ENCODE data around the gene EVA1C.

EVA1C gene

DNA sequence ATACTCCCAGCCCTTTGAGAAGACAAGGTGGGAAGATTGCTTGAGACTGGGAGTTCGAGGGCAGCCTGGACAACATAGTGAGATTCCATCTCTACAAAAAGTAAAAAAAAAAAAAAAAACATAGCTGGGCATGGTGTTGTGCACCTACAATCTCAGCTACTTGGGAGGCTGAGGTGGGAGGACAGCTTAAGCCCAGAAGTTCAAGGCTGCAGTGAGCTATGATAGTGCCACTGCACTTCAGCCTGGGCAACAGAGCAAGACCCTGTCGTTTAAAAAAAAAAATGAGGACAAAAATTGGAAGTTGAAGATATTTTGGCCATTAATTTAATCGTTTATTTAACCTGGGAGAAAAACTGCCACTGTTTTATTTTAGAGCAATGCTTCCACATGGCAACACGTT, 20.8 kb upstream of the EVA1C start:
- DNase-seq: no peak

DNA sequence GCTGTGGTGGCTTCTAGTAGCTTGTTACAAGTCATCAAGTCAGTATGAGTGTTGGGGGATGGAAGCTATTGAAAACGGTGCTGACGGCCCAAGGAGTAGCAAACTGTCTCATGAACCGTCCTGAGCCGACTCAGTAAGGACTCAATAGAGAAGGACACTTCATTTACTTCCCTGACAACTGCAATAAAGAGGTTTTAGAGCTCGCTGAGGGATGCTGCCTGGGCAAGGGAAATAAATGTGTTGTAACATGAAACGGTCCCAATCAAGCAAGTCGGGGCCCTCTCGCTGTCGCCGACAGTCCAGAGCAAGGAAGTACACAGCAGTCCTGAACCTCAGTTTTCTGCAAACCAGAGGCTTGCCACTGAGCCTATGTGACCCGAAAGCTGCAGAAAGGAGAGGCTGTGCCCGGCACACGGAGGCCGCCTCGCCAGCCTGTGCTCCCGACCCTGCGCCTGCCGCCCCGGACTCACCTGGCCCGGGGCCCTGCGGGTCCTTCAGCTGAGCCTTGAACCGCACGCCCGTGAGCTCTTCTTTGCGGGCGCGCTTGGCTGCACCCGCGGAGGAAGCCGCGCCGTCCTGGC, 20.1 kb upstream of the EVA1C start:
- DNase-seq: no peak

DNA sequence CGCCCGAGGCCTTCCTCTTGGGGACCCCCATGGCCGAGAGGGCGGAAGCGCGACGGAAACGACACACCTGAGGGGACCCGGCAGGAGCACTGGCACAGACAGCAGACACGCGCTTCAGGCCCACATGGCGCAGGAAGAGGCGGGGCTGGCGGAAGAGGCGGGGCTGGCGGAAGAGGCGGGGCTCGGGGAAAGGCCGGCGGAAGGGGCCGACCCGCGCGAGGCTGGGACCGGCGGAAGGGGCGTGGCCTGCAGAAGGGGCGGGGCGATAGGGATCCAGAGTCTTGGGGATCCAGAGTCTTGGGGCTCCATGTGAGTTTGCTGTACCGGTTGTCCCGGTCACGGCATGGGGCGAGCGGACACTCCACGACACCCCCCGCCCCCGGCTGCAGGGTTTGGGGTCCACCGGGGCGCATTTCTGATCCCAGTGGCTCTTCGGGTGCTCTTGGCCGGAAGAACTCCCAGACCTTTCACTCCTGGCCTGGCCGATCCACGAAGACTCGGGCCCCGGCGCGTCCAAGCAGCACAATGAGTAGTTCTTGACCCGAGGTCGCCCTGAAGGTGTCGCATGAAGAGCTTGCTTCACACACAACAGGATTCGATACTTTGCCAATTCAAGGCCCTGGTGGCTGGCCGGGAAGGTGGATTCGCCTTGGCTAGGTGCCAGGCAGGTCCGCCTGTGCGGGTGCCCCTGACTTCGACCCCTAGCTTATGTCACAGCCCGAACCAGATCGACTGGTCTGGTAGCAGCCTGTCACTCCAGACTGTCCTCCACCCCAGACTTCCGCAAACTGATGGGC, 19.4 kb upstream of the EVA1C start, which contains the start of gene URB1:
URB1 (minus strand) TSS at position 133 of the 797 bp plus-strand sequence; CDS start at position 31, 102 bp downstream.
- peak; percentile 91 for DNase-seq

DNA sequence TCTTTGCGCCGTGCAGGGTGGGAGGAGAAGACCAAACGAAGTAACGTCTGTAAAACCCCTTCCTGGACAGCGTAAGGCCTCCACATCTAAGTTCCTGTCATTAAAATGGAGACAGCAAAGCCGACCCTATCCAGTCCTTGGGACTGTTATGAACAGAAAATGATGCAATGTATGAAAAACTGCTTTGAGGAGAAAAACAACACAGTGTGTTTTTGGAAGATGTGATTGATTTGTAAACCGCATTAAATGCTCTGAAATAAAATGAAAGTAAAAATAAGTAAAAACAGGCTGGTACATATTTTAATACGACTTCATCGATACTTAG, 18.9 kb upstream of the EVA1C start:
- no peak for DNase-seq

DNA sequence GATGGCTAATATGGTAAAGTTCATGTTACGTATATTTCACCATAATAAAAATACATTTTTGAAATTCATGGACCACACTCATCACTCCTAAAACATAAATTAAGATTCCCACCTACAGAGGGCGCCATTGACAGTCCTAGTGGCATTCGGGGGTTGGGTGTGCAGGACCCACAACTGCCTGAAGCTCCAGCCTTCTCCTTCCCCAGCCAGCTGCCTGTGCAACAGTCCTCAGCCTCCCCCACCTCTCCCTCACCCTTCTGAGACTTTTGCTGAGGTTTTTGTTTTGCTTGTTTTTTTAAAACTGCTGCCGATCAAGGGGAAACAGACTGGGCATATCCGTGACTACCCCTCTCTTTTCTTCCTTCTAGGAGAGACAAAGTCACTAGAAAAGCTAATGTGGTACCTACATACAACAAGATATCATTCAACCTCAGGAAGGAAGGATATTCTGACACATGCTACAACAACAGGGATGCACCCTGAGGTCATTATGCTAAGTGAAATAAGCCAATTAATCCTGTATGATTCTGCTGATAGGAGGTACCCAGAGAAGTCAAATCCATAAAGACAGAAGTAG, 9.2 kb upstream of the EVA1C start:
- DNase-seq: peak; percentile 44

DNA sequence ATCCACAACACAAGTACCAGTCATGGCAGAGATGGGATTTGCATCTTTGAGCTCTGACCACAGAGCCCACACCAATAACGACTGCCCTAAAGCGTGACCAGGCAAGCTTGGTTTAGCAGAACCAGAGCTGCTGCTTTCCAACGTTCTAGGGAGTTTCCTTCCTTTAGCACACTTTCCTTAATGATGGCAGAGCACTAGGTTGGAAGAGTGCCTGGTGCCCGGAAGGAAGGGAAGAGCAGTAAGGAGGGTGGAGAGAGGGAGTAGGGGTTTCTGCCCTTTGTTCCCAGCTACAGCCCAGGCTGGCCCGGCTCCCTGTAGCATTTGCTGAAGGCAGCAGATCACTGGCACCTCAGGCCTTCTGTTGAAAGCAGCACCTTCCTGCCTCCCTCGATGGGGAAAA, 6.1 kb upstream of the EVA1C start:
- no peak for DNase-seq

DNA sequence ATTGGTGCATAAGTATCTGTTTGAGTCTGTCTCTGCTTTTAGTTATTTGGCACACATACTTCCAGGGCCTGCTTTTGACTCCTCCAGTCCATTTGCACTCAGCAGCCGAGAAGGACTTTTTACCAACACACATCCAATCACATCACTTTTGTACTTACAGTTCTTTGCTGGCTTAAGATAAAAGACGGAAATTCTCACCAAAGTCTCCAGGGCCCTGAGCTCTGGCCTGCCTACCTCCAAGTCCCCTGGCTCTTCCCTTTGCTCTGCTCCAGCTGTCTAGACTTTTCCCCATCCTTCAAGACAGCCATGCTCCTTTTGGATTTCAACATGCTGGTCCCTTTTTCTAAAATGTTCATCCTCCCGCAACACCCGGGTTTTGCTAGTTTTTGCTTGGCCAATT, 2.2 kb upstream of the EVA1C start:
- no peak for DNase-seq

DNA sequence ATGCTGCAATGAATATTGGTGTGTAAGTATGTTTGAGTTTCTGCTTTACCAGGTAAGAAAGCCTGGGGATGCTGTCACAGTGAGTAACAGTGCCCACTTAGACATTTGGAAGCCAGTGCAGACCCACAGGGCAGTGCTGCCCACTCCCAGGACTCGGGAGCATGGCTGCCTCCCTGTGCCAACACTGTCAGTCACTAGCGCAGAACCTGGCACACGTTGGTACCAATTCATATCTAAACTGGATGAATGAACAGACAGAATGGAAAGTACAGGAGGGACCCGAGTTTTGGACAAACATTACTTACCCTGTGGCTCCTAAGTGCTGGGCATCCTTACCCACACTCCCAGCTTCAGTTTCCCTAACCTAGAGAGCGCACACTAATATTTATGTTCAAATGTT, 1.6 kb upstream of the EVA1C start:
- DNase-seq: no peak

DNA sequence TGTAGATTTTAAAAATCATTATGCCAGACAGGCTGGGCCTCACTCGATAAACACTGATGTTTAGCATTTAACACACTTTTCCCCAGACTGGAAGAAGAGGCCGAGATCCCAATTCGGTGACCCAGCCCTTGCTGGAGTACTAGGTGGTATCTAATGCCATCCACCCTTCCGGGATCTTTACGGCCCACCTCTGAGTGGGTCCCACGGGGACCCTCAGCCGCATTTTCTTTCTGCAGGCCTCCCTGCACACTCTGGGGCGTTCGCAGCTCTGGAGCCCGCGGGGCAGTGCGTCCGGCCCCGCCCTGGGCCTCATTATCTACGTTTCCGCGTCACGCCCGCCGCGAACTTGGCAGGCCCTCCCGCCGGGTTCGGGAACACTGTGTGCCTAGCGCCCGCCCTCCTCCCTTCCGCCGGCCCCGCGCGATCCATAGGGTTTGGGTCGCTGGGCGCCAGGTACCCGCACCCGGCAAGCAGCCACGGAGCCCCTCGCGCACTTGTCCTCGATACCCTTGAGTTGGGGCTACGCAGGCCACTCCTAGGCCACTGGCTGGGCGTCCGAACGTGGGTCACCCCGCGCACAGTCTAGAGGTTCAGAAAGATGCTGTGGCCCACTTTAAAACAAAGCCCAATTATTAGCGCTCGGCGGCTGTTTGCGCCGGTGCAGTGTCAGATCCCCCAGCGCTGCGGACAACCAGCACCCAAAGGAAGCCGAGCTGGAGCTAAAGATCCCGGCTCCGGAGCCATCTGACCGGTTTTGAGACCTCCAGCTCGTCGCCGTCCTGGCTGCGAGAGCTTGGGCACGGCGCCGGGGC, 950 bp upstream of the EVA1C start:
- no peak for DNase-seq

DNA sequence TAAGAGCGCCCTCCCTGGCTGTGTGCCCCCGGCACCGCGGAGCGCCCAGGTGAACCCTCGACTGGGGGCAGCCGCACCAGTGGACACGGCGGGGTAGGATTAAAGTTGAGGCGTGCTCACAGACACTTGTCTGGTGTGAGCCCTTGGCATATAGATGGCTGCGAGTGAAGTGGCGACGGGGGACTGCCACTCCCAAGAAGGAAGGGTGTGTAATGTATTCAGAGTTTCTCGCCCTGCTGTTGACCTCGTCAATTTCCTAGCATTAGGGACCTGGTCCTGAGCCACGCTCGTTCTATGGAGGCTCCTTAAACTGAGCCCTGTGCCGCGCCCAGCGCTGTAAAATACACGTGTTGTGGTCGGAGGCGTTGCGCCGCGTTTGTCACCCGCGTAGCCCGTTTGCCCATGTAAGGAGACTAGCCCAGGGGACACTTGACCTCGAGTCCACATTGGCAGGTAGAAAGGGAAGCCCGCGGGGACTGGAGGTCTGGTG, 554 bp downstream of the EVA1C start:
- DNase-seq: no peak

DNA sequence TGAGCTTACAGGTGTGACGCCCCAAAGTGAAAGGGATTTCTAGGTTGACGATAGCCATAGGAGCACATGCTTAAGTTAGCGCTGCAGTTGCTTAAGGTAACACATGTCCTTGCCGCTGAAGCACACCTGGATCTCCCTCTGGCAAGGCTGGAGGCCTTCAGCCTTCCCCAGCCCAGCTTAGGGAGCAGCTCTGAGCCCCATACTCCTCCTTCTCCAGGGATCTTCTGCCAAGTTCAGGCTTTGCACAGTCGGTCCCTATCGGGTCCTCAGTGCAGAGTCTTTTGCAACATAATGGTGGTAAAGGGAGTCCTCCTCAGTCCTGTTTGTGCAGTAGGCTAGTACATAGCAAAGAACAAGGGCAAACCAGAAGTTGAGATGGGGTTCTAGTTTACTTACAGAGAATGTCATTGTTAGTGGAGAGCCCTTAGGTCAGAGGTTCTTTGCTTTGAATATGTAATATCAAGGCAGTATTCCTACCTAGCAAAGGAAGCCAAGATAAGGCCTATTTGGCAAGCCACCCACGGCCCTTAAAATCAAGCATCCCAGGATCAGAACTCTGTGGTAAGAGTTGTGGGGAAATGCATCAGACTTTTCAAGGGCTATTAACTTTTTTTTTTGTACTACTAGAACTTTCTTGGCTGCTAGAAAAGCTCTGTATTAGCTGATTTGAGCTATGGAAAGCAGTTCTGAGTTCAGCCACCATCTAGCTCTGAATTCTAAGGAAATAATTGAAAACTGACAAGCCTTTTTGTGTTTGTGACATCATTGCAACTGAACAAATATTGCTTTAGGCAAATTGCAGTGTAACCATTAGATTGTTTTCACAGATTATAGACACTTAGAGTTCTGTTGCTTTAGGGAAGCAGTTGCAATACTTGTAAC, 1.4 kb downstream of the EVA1C start:
- DNase-seq: no peak

DNA sequence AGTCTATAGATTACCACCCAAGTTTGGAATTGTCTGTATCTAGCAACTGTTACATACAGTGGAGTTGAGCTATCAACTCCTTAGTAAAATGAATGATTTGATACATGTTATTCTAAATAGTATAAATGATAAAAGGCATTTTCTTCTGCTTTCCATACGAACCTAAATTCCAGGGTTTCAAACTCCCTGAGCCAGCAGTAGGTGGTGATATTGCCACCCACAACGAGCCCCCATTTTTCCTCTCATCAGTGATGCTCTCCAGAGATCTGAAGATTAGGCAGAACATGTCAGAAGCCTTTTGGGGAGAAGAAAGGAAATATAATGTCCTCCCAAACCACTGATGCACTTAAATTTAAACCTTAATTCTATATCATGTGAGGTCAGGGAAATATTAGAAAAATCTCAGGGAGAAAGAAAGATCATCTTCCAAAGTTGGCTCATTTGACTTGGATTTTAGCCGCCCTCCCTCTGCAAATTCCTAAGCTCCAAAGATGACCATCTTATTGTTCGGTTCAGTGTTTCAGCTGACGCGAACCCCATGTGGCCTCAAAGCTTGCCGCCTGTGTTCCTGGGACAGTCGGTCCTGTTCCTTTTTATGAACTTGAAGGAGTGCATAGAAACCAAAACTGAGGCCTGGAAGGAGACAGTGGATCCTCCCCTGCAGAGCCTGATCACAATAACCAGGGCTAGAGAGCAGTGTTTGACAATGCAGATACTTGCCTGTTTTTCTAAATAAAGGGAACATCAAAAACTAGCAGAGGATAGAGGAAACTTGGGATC, 2.3 kb downstream of the EVA1C start:
- DNase-seq: no peak

DNA sequence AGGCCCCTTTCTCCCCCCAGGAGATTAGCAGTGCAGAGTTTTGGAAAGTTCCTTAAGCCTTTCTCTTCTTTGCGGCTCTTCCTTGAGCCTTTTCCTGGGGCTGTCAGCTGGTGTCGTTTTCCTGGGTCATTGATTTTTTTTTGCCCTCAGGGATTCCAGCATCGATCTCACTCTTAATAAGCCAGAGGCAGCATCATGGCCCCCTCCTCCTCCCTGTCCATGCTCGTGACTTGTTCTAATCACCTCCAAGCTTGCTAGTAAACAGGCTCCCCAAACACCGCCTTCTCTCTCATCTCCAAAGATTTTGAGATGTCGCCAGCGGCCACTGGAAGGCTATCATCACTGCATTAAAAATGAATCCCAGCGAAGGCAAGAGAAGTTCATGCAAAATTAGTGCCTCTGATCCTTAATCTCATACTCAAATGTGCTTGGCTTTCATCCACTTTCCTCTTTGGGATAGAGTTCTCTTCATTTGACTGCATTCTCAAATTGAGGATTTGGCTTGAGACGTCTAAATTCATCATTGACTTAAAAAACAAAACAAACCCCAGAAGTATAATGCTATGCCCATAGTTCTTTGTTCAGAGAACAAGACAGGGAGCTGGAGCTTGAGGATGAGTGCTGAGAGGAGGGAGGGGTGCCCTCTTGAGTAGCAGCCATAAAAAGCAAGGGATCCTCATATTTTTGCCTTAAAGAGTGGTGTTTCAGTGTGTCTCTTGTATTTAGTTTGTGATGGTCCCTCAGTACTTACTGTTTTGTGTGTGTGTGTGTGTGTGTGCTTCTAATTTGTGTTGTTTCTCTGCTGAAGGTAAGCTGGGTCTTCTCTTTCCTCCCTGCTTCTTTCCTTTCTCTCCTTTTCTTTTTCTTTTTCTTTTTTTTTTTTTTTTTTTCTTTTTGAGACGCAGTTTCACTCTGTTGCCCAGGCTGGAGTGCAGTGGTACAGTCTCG, 3.2 kb downstream of the EVA1C start:
- no peak for DNase-seq

DNA sequence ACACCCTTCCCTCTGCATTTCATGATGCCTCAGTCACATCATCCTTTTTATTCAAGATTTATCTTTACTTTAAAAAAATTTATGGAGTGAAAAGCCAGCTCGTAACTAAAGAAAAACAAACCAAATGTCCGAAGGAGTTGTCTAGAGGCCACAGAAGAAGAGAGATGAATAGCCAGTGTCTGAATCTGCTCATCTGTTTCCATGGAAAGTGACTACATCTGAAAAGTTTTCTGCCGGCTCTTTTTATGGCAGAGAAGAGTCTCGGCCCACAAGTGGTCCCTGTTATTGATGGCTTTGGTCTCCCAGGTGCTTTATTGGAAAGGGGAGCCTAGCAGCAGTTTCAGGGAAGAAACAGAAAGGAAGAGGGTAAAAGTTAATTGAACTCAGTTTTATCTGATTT, 5.6 kb downstream of the EVA1C start:
- DNase-seq: no peak

DNA sequence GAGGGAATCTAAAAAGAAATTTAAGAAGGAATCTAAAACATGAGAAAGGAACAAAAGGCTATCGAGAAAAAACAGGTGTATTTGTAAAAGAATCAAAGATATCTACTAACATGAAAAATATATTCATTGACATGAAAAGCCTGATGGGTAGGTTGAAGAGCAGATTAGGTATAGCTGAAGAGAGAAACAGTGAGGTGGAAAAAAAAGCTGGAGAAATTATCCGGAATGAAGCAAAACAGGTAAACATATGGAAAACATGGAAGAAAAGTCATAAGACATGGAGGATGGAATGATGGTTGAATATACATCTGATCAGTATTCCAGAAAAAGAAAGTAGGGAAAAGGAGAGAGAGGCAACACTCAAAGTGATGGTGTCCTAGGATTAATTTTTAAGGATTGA, 9.6 kb downstream of the EVA1C start:
- no peak for DNase-seq

DNA sequence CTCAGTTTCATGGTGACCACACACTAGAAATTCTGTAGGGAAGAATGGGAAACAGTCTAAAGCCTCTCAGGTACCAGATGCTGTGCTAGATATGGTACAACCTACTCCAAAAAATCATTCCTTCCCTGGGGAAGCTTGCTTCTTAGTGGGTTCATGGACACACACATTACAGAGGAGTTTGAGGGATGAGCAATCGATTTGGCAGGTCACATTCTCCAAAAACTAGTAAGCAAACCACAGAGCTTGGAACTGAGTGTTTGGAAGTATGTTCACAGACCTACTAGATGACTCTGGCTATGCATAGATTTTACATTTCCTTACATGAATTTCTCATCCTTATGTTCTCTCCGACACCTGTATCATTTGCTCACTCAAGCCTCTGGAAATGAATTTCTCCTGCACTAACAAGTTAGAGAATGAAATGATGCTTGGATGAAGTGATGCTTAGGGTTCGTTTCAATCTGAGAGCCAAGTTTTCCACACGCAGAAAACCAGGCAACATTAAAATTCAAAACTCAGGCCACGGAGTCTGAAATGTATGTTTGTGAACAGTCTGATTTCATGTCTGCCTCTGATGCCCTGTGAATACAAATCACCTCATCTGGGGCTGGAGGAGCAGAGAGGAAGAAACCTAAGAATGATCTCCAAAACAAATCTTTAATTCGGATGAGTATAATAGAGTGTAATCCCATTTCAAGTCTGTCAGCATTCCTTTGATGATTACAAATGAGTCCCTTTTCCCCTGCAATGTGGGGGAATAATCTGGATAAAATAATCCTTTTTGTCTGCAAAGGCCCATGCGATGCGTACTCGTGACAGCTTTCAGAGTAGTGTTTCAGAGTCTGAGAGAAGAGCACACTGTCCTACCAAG, 11.0 kb downstream of the EVA1C start:
- DNase-seq: no peak

DNA sequence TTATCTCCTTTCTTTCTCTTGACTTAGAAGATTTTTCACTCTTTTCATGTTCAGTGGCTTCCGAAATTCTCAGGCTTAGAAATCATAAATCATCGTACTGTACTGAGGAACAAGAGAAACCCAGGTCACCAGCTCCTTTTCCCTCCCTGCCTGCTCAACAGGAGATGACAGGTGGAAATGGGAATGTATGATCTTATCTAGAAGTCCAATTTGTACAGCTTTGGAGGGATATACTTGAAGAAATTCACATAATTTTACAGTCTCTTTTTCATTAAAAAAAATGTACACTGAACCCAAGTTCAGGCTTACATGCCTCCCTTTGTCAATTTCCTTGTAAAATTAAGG, 11.7 kb downstream of the EVA1C start:
- no peak for DNase-seq

DNA sequence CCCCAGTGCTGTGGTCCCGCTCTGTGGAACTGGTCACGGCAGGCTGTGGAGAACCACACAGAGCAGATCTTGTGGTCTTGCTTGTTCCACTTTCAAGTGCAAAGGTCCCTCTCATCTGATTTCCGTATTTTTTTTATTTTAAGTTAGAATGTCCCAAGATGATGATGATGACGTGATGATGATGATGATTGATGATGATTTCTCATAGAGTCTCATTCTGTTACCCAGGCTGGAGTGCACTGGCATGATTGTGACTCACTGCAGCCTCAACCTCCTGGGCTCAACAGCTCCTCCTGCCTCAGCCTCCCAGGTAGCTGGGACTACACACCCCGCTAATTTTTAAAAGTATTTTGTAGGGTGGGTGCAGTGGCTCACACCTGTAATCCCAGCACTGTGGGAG, 12.2 kb downstream of the EVA1C start:
- DNase-seq: no peak

DNA sequence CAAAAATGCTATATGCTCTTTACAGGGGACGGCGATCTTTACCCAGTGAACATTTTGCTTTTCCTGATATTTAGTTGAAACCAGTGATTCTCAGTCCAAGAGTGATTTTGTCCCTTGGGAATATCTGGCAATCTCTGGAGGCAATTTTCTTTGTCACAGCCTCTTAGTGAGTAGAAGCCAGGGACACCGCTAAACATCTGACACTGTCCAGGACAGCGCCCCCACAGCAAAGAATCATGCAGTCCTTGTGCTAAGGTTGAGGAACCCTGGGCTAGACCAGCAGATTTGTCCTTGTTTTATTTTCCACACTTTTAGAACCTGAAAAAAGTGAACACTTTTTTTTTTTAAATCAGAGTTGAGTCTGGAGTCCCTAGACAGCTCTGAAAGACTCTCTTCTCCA, 13.1 kb downstream of the EVA1C start:
- no peak for DNase-seq

DNA sequence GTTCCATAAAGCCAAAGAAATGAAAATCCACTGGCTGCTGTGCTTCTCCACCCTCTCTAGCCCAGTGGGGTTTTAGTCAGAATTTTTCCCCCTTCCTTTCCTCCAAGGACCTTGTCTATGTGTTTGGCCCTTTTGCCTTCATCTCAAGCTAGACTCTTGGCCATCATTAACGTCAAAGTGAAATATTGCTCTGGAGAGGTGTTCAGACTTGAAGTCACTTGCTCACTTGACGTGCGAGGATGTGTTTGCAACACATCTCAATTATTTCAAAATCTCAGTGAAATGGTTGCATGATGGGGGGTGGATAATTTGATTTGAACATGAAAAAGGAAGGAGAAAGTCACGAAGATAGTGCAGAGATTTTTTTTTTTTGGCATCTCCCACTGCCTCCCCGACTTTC, 13.6 kb downstream of the EVA1C start:
- DNase-seq: no peak

Data from NCI-H2107 (cell line).